Sigmoid colon (tissue), 7 donors: ENCODE measurements around the gene PPP1R13L. TPM values are rescaled to one million over a fixed set of nuclear protein-coding genes. Genes with fewer than 3 reads are reported as not detected.
A peak's percentile ranks its signal among the peaks of the same experiment; 100 is the strongest.

Experiments
- DNase-seq: peaks from one replicate; pipeline ENCODE4 v3.0.0-alpha.2; 2019
- H3K27ac ChIP-seq, 4 donors: fragments of 200-600 bp; sonication (generic); one replicate each; pipeline ENCODE4 v1.5.1; 2016 to 2019; ENCODE audit warnings: mild to moderate bottlenecking in 1 of 4
- H3K27me3 ChIP-seq, 3 donors: fragments of 200-600 bp; sonication (generic); one replicate each; pipeline ENCODE4 v1.5.1; 2019; ENCODE audit warnings: mild to moderate bottlenecking in 1 of 3
- H3K36me3 ChIP-seq, 4 donors: fragments of 200-600 bp; sonication (generic); one replicate each; pipeline ENCODE4 v1.5.1; 2016 to 2019
- H3K4me1 ChIP-seq, 4 donors: fragments of 200-600 bp; sonication (generic); one replicate each; pipeline ENCODE4 v1.5.1; 2017 to 2019
- H3K4me3 ChIP-seq, 4 donors: fragments of 200-600 bp; sonication (generic); one replicate each; pipeline ENCODE4 v1.5.1; 2017 to 2019; ENCODE audit warnings: mild to moderate bottlenecking in 2 of 4, moderate library complexity in 1 of 4
- H3K9me3 ChIP-seq, 4 donors: fragments of 200-600 bp in 3 of 4; sonication (generic) in 3 of 4; one replicate each; pipeline versions ENCODE4 v1.5.1 to v1.6.1; 2013 to 2019
- EP300 ChIP-seq, 4 donors: sonication (generic); formaldehyde crosslinking; IDR thresholded peaks; one replicate each; pipeline ENCODE4 v1.6.1; 2017; ENCODE audit warnings: antibody characterized with exemption in 4 of 4
- POLR2A ChIP-seq, 2 donors: fragments of 450-650 bp; IDR thresholded peaks; one replicate each; pipeline ENCODE4 v1.6.1; 2016; ENCODE audit warnings: antibody characterized with exemption in 2 of 2, mild to moderate bottlenecking in 2 of 2, moderate library complexity in 2 of 2
- POLR2AphosphoS5 ChIP-seq, 4 donors: sonication (generic); formaldehyde crosslinking; IDR thresholded peaks; one replicate each; pipeline ENCODE4 v1.6.1; 2017; ENCODE audit warnings: antibody characterized with exemption in 4 of 4
- WGBS, 2 donors: extraction: QIAGEN DNeasy Blood & Tissue Kit; methylation state at CpG; one replicate each; pipeline ENCODE4 v1.1.7; 2013; 5-methylcytosine and 5-hydroxymethylcytosine counted together
- intact Hi-C: fragments of 100-400 bp; cut with DNase I; formaldehyde crosslinking; loops from one replicate; pipeline ENCODE4 v1.15.1; 2023
- polyA plus RNA-seq, 3 donors: library from polyadenylated mRNA; stranded (reverse); fragments of 200-250 nt; gene quantifications; one replicate each; pipeline ENCODE4 v1.2.3, GENCODE V29; 2013
- total RNA-seq, 4 donors: library from RNA; depleted of rRNA; stranded (reverse); fragments of >200 nt; gene quantifications; one replicate each; pipeline ENCODE4 v1.1.0, GENCODE V29; 2016
- TF ChIP-seq, protein P1 (sequence below), 4 experiments: fragments of 450-650 bp in 3 of 4; fragments of 200-600 bp in 1 of 4; IDR thresholded peaks; one replicate each; pipeline ENCODE4 v1.5.1; 2016 to 2019; ENCODE audit warnings: antibody characterized with exemption in 4 of 4, mild to moderate bottlenecking in 3 of 4, moderate library complexity in 2 of 4
- donor health status: healthy with polysubstance abuse.
- donor health status: Bipolar disorder and iron deficiency.
- donor health status: healthy.

PPP1R13L gene
- total and polyA plus RNA-seq, 7 donors: 5.8 to 34.0 (median 9.4) TPM

GRCh38 chr19:45423589-45424190 lies 18.8 kb upstream of the PPP1R13L start, which contains the start of gene ERCC1:
TSS of gene ERCC1 (minus strand) at chr19:45423917. CDS start at chr19:45423374, 543 bp downstream.
- Histone ChIP-seq H3K4me3 (peak within 1 kb of the TSS; percentile 55 to 73 (median 61)), H3K9me3 (no peaks in the 10 kb centered on the region), H3K27me3 (no peaks in the 10 kb centered on the region), H3K4me1 (peaks cover 0 to 41% (median 23%) of the 10 kb centered on the region in 4 donors), H3K36me3 (peaks cover 0 to 26% (median 4%) of the 10 kb centered on the region in 4 donors), H3K27ac (peak within 1 kb of the TSS; percentile 80 to 92 (median 90))
- 1% methylated on average over 37 of the region's 37 CpGs for WGBS, 2 donors
- intact Hi-C loops: loop anchor here (2.0 to 10.0 kb wide), 2 partner anchors 17 to 271 kb away; partner anchors contain the start of genes POLR1G, QPCTL and SNRPD2
- no peak for TF ChIP-seq EP300 (IDR thresholded peaks at IDR 0.05)
- TF ChIP-seq, protein P1, sequence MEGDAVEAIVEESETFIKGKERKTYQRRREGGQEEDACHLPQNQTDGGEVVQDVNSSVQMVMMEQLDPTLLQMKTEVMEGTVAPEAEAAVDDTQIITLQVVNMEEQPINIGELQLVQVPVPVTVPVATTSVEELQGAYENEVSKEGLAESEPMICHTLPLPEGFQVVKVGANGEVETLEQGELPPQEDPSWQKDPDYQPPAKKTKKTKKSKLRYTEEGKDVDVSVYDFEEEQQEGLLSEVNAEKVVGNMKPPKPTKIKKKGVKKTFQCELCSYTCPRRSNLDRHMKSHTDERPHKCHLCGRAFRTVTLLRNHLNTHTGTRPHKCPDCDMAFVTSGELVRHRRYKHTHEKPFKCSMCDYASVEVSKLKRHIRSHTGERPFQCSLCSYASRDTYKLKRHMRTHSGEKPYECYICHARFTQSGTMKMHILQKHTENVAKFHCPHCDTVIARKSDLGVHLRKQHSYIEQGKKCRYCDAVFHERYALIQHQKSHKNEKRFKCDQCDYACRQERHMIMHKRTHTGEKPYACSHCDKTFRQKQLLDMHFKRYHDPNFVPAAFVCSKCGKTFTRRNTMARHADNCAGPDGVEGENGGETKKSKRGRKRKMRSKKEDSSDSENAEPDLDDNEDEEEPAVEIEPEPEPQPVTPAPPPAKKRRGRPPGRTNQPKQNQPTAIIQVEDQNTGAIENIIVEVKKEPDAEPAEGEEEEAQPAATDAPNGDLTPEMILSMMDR (IDR thresholded peaks at IDR 0.05): no peak
- peak; percentile 39 to 82 (median 72) for TF ChIP-seq POLR2AphosphoS5 (IDR thresholded peaks at IDR 0.05)
- peak; percentile 28 to 73 for TF ChIP-seq POLR2A (IDR thresholded peaks at IDR 0.05)
- DNase-seq: peak; percentile 98

- H3K4me1 ChIP-seq: peaks cover 0 to 35% (median 18%) of the 10 kb centered on the region in 4 donors
- DNase-seq: no peak
- WGBS, 2 donors: 10 to 18% methylated on average over 20 of the region's 20 CpGs
Measured at GRCh38 chr19:45423033-45423588, 18.2 kb upstream of the PPP1R13L start.

GRCh38 chr19:45421947-45422498 lies 17.2 kb upstream of the PPP1R13L start:
- Histone ChIP-seq H3K27me3 (no peaks in the 10 kb centered on the region), H3K36me3 (peaks cover 0 to 34% (median 6%) of the 10 kb centered on the region in 4 donors), H3K9me3 (no peaks in the 10 kb centered on the region), H3K27ac (no peak overlapping the region), H3K4me1 (peaks cover 0 to 37% (median 18%) of the 10 kb centered on the region in 4 donors), H3K4me3 (no peak overlapping the region)
- no peak for DNase-seq
- intact Hi-C loops: loop anchor here (2.0 to 10.0 kb wide), 2 partner anchors 15 to 273 kb away; partner anchors contain the start of genes POLR1G, QPCTL and SNRPD2
- WGBS, 2 donors: 83 to 89% methylated on average over 6 of the region's 6 CpGs
- TF ChIP-seq EP300 (IDR thresholded peaks at IDR 0.05) (no peak), POLR2A (IDR thresholded peaks at IDR 0.05) (no peak), POLR2AphosphoS5 (IDR thresholded peaks at IDR 0.05) (no peak)
- TF ChIP-seq, protein P1 (IDR thresholded peaks at IDR 0.05): no peak

More at GRCh38 chr19:45423033-45423588, 18.2 kb upstream of the PPP1R13L start:
- intact Hi-C loops: loop anchor here (2.0 to 10.0 kb wide), 2 partner anchors 16 to 272 kb away; partner anchors contain the start of genes POLR1G, QPCTL and SNRPD2
- no peak for TF ChIP-seq POLR2AphosphoS5 (IDR thresholded peaks at IDR 0.05)
- TF ChIP-seq, protein P1 (IDR thresholded peaks at IDR 0.05): no peak
- Histone ChIP-seq H3K9me3 (no peaks in the 10 kb centered on the region), H3K27ac (peak overlapping the region; percentile 80 to 92 (median 90)), H3K36me3 (peaks cover 0 to 30% (median 6%) of the 10 kb centered on the region in 4 donors), H3K27me3 (no peaks in the 10 kb centered on the region), H3K4me3 (peak overlapping the region; percentile 55 to 73 (median 61))

GRCh38 chr19:45420871-45421270 lies 16.0 kb upstream of the PPP1R13L start:
- H3K4me3 ChIP-seq: no peak overlapping the region
- TF ChIP-seq, protein P1 (IDR thresholded peaks at IDR 0.05): no peak
- intact Hi-C loops: loop anchor here (10.0 kb wide), 1 partner anchor 274 kb away; the partner anchor contains the start of genes QPCTL and SNRPD2
- H3K27me3 ChIP-seq: no peaks in the 10 kb centered on the region
- peaks cover 0 to 49% (median 29%) of the 10 kb centered on the region in 4 donors for H3K4me1 ChIP-seq
- peaks cover 0 to 43% (median 6%) of the 10 kb centered on the region in 4 donors for H3K36me3 ChIP-seq
- H3K27ac ChIP-seq: no peak overlapping the region
- WGBS, 2 donors: 92 to 94% methylated on average over 6 of the region's 6 CpGs
- no peak for DNase-seq
- no peaks in the 10 kb centered on the region for H3K9me3 ChIP-seq
